Tibial nerve (tissue), 4 donors: ENCODE data around the gene VPS29.
"Not testable (repeated sequence)": the region's sequence is repeated elsewhere in the genome, so short reads cannot be mapped to it uniquely, and the experiment has no call there.

ENCODE experiments used
- EP300 ChIP-seq, 2 donors: sonication (generic); formaldehyde crosslinking; IDR thresholded peaks; one replicate each; pipeline ENCODE4 v1.6.1; 2017; ENCODE audit warnings: antibody characterized with exemption in 2 of 2, mild to moderate bottlenecking in 1 of 2
- POLR2A ChIP-seq, 2 donors: fragments of 450-650 bp; IDR thresholded peaks; one replicate each; pipeline ENCODE4 v1.6.1; 2017; ENCODE audit warnings: antibody characterized with exemption in 2 of 2, mild to moderate bottlenecking in 2 of 2, moderate library complexity in 2 of 2
- TF ChIP-seq, protein P1 (sequence below), 5 experiments: fragments of 200-600 bp in 3 of 5; fragments of 450-650 bp in 2 of 5; sonication (generic) in 3 of 5; IDR thresholded peaks; one replicate each; pipeline ENCODE4 v1.5.1; 2016 to 2019; ENCODE audit warnings: antibody characterized with exemption in 5 of 5, mild to moderate bottlenecking in 3 of 5, moderate library complexity in 2 of 5

DNA sequence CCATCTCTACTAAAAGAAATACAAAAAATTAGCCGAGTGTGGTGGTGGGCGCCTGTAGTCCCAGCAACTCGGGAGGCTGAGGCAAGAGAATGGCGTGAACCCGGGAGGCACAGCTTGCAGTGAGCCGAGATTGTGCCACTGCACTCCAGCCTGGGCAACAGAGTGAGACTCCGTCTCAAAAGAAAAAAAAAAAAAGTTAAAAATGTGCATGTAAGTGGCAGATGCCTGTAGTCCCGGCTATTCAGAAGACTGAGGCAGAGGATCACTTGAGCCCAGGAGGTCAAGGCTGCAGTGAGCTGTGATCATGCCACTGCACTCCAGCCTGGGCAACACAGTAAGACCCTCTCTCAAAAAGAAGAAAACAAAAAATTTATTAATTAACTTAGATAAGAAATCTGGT is 16.1 kb upstream of the VPS29 start:
- TF ChIP-seq POLR2A, EP300 (IDR thresholded peaks at IDR 0.05): not testable (repeated sequence)
- TF ChIP-seq, protein P1, sequence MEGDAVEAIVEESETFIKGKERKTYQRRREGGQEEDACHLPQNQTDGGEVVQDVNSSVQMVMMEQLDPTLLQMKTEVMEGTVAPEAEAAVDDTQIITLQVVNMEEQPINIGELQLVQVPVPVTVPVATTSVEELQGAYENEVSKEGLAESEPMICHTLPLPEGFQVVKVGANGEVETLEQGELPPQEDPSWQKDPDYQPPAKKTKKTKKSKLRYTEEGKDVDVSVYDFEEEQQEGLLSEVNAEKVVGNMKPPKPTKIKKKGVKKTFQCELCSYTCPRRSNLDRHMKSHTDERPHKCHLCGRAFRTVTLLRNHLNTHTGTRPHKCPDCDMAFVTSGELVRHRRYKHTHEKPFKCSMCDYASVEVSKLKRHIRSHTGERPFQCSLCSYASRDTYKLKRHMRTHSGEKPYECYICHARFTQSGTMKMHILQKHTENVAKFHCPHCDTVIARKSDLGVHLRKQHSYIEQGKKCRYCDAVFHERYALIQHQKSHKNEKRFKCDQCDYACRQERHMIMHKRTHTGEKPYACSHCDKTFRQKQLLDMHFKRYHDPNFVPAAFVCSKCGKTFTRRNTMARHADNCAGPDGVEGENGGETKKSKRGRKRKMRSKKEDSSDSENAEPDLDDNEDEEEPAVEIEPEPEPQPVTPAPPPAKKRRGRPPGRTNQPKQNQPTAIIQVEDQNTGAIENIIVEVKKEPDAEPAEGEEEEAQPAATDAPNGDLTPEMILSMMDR (IDR thresholded peaks at IDR 0.05) = not testable (repeated sequence)
